ENCODE data around the gene RNLS.

- TF ChIP-seq CTCF (IDR thresholded peaks at IDR 0.05; ENCODE audit: insufficient read depth, low read length, poor library complexity, severe bottlenecking) (no peak), EZH2phosphoT487 (conservative IDR thresholded peaks at IDR 0.05; ENCODE audit: low read length) (no peak)
Observed at GRCh38 chr10:88372051-88372715, 210.9 kb downstream of the RNLS start.
